GM23338 (cell line): ENCODE measurements around the gene DYNC2H1. TPM values are rescaled to one million over a fixed set of nuclear protein-coding genes. Genes with fewer than 3 reads are reported as not detected.

Experiments
- ATAC-seq: fragments of 200-7000 bp; cut with Tn5 transposase; 3 replicates; pipeline ENCODE4 v1.9.1; 2020
- DNase-seq: peaks from one replicate; pipeline ENCODE4 v3.0.0-alpha.2; 2015; ENCODE audit warnings: low spot score
- H2AFZ ChIP-seq: fragments of 200-600 bp; sonication (generic); 2 replicates; pipeline ENCODE4 v1.8.0; 2016; ENCODE audit warnings: antibody characterized with exemption, mild to moderate bottlenecking, moderate library complexity
- H3F3A ChIP-seq: fragments of 200-600 bp; sonication (generic); replicated peaks from 2 replicates; pipeline ENCODE4 v1.8.0; 2017; ENCODE audit warnings: antibody characterized with exemption, mixed run types, low read depth
- H3K27ac ChIP-seq: fragments of 200-600 bp; sonication (generic); 2 replicates; pipeline ENCODE4 v1.6.1; 2016; ENCODE audit warnings: low read depth
- H3K27me3 ChIP-seq: fragments of 200-600 bp; sonication (generic); 2 replicates; pipeline ENCODE4 v1.8.0; 2016; ENCODE audit warnings: mild to moderate bottlenecking, mixed run types, moderate library complexity; ENCODE audit not compliant: insufficient read depth
- H3K36me3 ChIP-seq: fragments of 200-600 bp; sonication (generic); 2 replicates; pipeline ENCODE4 v1.8.0; 2016; ENCODE audit warnings: mild to moderate bottlenecking; ENCODE audit not compliant: insufficient read depth
- H3K4me1 ChIP-seq: fragments of 200-600 bp; sonication (generic); 2 replicates; pipeline ENCODE4 v1.8.0; 2016; ENCODE audit warnings: mild to moderate bottlenecking, moderate library complexity; ENCODE audit not compliant: insufficient read depth
- H3K4me2 ChIP-seq: fragments of 200-600 bp; sonication (generic); 2 replicates; pipeline ENCODE4 v1.7.1; 2017; ENCODE audit warnings: mixed run types
- H3K4me3 ChIP-seq: fragments of 200-600 bp; sonication (generic); 2 replicates; pipeline ENCODE4 v1.6.1; 2016; ENCODE audit warnings: mixed run types
- H3K79me2 ChIP-seq: fragments of 200-600 bp; sonication (generic); replicated peaks from 2 replicates; pipeline ENCODE4 v1.8.0; 2017; ENCODE audit warnings: mild to moderate bottlenecking; ENCODE audit not compliant: insufficient read depth
- H3K9me2 ChIP-seq: fragments of 200-600 bp; sonication (generic); 2 replicates; pipeline ENCODE4 v1.8.0; 2017; ENCODE audit not compliant: insufficient read depth
- H4K20me1 ChIP-seq: fragments of 200-600 bp; sonication (generic); replicated peaks from 2 replicates; pipeline ENCODE4 v1.8.0; 2017; ENCODE audit warnings: mild to moderate bottlenecking; ENCODE audit not compliant: insufficient read depth
- H3K27ac Mint-ChIP-seq: 2 replicates; pipeline ENCODE4 v1.8.0; 2020; ENCODE audit warnings: inconsistent platforms, mild to moderate bottlenecking, moderate library complexity, mixed read lengths
- H3K27me3 Mint-ChIP-seq: 3 replicates; pipeline ENCODE4 v1.8.0; 2022; ENCODE audit warnings: low read depth, mild to moderate bottlenecking, moderate library complexity, mixed read lengths, inconsistent platforms; ENCODE audit not compliant: insufficient read depth, poor library complexity
- H3K36me3 Mint-ChIP-seq: 3 replicates; pipeline ENCODE4 v1.8.0; 2021; ENCODE audit warnings: low read depth, mild to moderate bottlenecking, inconsistent platforms, moderate library complexity, mixed read lengths
- H3K4me1 Mint-ChIP-seq: 3 replicates; pipeline ENCODE4 v1.8.0; 2020; ENCODE audit warnings: mild to moderate bottlenecking, inconsistent platforms, mixed read lengths
- H3K4me3 Mint-ChIP-seq: 3 replicates; pipeline ENCODE4 v1.8.0; 2021; ENCODE audit warnings: moderate library complexity, mild to moderate bottlenecking, inconsistent platforms, mixed read lengths
- H3K9me3 Mint-ChIP-seq: 3 replicates; pipeline ENCODE4 v1.8.0; 2020; ENCODE audit warnings: moderate library complexity, mild to moderate bottlenecking, inconsistent platforms, mixed read lengths
- CREB1 ChIP-seq: fragments of 250-450 bp; sonication (Bioruptor Pico); IDR thresholded peaks from 2 replicates; pipeline ENCODE4 v1.5.0; 2020; ENCODE audit warnings: low read depth, mild to moderate bottlenecking, moderate library complexity
- EZH2 ChIP-seq: fragments of 200-600 bp; sonication (generic); IDR thresholded peaks from one replicate; pipeline ENCODE4 v1.8.0; 2017; ENCODE audit warnings: antibody characterized with exemption, mild to moderate bottlenecking, low read depth; ENCODE audit not compliant: unreplicated experiment
- EZH2phosphoT487 ChIP-seq: fragments of 200-600 bp; sonication (generic); IDR thresholded peaks from one replicate; pipeline ENCODE4 v1.8.1; 2018; ENCODE audit warnings: antibody characterized with exemption; ENCODE audit not compliant: unreplicated experiment
- JUNB ChIP-seq: IDR thresholded peaks from one replicate; pipeline ENCODE4 v1.6.1; 2016; ENCODE audit warnings: antibody characterized with exemption; ENCODE audit not compliant: unreplicated experiment
- NANOG ChIP-seq: IDR thresholded peaks from 2 replicates; pipeline ENCODE4 v1.6.1; 2016; ENCODE audit warnings: antibody characterized with exemption, borderline replicate concordance
- POLR2AphosphoS5 ChIP-seq: IDR thresholded peaks from 2 replicates; pipeline ENCODE4 v1.6.1; 2016; ENCODE audit warnings: antibody characterized with exemption, low read depth
- STAT1 ChIP-seq: IDR thresholded peaks from one replicate; pipeline ENCODE4 v1.6.1; 2016; ENCODE audit warnings: antibody characterized with exemption; ENCODE audit not compliant: unreplicated experiment
- ZNF114 ChIP-seq: fragments of 250-450 bp; sonication (Bioruptor Pico); IDR thresholded peaks from 2 replicates; pipeline ENCODE4 v1.5.0; 2020; ENCODE audit warnings: mild to moderate bottlenecking, moderate library complexity
- ZNF331 ChIP-seq: fragments of 250-450 bp; sonication (Bioruptor Pico); IDR thresholded peaks from 2 replicates; pipeline ENCODE4 v1.5.0; 2020; ENCODE audit warnings: low read depth, mild to moderate bottlenecking, moderate library complexity
- polyA plus RNA-seq: library from polyadenylated mRNA; unstranded; fragments of >200 nt; fragmentation: Nextera tagmentation; extraction: Ambion mirVana; gene quantifications from 2 replicates; pipeline ENCODE4 v1.2.1, GENCODE V29; 2016
- total RNA-seq: library from RNA; depleted of rRNA; stranded (reverse); fragments of >200 nt; shearing (Covaris generic); gene quantifications from 2 replicates; pipeline ENCODE4 v1.2.3, GENCODE V29; 2014
- TF ChIP-seq, protein P1 (sequence below), 2 experiments: fragments of 200-600 bp in 1 of 2; sonication (generic) in 1 of 2; conservative IDR thresholded peaks; 2 replicates each; pipeline versions ENCODE4 v1.5.1 to v1.6.1; 2016 to 2017; ENCODE audit warnings: antibody characterized with exemption in 2 of 2, low read depth in 2 of 2, mild to moderate bottlenecking in 2 of 2, moderate library complexity in 1 of 2
- TF ChIP-seq, protein P2 (sequence below): fragments of 250-450 bp; sonication (Bioruptor Pico); IDR thresholded peaks from 2 replicates; pipeline ENCODE4 v1.5.0; 2020; ENCODE audit warnings: mild to moderate bottlenecking, moderate library complexity
- TF ChIP-seq, protein P3 (sequence below): IDR thresholded peaks from 2 replicates; pipeline ENCODE4 v1.6.1; 2016; ENCODE audit warnings: antibody characterized with exemption
- TF ChIP-seq, protein P4 (sequence below): IDR thresholded peaks from one replicate; pipeline ENCODE4 v1.6.1; 2018; ENCODE audit warnings: antibody characterized with exemption; ENCODE audit not compliant: unreplicated experiment

DYNC2H1 gene
- total and polyA plus RNA-seq, 2 experiments from 2014 or later: 19.3 to 22.5 TPM

DNA sequence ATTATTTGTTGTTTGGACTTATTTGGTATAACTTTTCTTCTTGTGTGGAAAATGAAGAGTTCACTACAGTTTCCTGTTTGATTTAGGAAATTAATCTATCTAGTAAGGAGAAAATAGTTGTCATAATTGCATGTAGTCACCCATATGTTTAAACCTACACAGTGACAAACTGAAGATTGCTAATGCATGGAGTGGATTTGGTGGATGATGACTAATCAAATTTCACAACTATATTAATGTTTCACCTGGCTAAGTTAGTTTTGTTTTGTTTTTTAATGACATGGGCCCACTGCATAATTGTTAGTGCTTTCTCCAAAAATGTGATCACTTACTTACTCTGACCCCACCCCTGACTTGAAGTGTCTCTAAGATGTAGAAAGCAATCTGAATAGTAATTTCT is 170.6 kb downstream of the DYNC2H1 start:
- H3K27me3 ChIP-seq: no peaks in the 10 kb centered on the region
- no peak overlapping the region for H3K4me3 ChIP-seq
- H3K79me2 ChIP-seq: no peaks in the 10 kb centered on the region
- Mint-ChIP-seq H3K4me1 (no peaks in the 10 kb centered on the region), H3K9me3 (no peaks in the 10 kb centered on the region), H3K36me3 (no peaks in the 10 kb centered on the region; the same call in 2 of the 3 replicates), H3K27ac (peak overlapping the region; percentile 12; the same call in 1 of the 2 replicates), H3K27me3 (no peaks in the 10 kb centered on the region), H3K4me3 (no peak overlapping the region)
- H3K9me2 ChIP-seq: no peaks in the 10 kb centered on the region
- TF ChIP-seq EZH2: no peak
- TF ChIP-seq, protein P1, sequence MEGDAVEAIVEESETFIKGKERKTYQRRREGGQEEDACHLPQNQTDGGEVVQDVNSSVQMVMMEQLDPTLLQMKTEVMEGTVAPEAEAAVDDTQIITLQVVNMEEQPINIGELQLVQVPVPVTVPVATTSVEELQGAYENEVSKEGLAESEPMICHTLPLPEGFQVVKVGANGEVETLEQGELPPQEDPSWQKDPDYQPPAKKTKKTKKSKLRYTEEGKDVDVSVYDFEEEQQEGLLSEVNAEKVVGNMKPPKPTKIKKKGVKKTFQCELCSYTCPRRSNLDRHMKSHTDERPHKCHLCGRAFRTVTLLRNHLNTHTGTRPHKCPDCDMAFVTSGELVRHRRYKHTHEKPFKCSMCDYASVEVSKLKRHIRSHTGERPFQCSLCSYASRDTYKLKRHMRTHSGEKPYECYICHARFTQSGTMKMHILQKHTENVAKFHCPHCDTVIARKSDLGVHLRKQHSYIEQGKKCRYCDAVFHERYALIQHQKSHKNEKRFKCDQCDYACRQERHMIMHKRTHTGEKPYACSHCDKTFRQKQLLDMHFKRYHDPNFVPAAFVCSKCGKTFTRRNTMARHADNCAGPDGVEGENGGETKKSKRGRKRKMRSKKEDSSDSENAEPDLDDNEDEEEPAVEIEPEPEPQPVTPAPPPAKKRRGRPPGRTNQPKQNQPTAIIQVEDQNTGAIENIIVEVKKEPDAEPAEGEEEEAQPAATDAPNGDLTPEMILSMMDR (conservative IDR thresholded peaks at IDR 0.05; ENCODE audit: low read depth in 2 of 2): no peak
- TF ChIP-seq CREB1: no peak
- TF ChIP-seq, protein P2, sequence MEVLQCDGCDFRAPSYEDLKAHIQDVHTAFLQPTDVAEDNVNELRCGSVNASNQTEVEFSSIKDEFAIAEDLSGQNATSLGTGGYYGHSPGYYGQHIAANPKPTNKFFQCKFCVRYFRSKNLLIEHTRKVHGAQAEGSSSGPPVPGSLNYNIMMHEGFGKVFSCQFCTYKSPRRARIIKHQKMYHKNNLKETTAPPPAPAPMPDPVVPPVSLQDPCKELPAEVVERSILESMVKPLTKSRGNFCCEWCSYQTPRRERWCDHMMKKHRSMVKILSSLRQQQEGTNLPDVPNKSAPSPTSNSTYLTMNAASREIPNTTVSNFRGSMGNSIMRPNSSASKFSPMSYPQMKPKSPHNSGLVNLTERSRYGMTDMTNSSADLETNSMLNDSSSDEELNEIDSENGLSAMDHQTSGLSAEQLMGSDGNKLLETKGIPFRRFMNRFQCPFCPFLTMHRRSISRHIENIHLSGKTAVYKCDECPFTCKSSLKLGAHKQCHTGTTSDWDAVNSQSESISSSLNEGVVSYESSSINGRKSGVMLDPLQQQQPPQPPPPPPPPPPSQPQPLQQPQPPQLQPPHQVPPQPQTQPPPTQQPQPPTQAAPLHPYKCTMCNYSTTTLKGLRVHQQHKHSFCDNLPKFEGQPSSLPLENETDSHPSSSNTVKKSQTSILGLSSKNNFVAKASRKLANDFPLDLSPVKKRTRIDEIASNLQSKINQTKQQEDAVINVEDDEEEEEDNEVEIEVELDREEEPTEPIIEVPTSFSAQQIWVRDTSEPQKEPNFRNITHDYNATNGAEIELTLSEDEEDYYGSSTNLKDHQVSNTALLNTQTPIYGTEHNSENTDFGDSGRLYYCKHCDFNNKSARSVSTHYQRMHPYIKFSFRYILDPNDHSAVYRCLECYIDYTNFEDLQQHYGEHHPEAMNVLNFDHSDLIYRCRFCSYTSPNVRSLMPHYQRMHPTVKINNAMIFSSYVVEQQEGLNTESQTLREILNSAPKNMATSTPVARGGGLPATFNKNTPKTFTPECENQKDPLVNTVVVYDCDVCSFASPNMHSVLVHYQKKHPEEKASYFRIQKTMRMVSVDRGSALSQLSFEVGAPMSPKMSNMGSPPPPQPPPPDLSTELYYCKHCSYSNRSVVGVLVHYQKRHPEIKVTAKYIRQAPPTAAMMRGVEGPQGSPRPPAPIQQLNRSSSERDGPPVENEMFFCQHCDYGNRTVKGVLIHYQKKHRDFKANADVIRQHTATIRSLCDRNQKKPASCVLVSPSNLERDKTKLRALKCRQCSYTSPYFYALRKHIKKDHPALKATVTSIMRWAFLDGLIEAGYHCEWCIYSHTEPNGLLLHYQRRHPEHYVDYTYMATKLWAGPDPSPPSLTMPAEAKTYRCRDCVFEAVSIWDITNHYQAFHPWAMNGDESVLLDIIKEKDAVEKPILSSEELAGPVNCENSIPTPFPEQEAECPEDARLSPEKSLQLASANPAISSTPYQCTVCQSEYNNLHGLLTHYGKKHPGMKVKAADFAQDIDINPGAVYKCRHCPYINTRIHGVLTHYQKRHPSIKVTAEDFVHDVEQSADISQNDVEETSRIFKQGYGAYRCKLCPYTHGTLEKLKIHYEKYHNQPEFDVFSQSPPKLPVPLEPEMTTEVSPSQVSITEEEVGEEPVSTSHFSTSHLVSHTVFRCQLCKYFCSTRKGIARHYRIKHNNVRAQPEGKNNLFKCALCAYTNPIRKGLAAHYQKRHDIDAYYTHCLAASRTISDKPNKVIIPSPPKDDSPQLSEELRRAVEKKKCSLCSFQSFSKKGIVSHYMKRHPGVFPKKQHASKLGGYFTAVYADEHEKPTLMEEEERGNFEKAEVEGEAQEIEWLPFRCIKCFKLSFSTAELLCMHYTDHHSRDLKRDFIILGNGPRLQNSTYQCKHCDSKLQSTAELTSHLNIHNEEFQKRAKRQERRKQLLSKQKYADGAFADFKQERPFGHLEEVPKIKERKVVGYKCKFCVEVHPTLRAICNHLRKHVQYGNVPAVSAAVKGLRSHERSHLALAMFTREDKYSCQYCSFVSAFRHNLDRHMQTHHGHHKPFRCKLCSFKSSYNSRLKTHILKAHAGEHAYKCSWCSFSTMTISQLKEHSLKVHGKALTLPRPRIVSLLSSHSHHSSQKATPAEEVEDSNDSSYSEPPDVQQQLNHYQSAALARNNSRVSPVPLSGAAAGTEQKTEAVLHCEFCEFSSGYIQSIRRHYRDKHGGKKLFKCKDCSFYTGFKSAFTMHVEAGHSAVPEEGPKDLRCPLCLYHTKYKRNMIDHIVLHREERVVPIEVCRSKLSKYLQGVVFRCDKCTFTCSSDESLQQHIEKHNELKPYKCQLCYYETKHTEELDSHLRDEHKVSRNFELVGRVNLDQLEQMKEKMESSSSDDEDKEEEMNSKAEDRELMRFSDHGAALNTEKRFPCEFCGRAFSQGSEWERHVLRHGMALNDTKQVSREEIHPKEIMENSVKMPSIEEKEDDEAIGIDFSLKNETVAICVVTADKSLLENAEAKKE (CRISPR knock-in tag): no peak
- TF ChIP-seq EZH2phosphoT487: no peak
- TF ChIP-seq, protein P3, sequence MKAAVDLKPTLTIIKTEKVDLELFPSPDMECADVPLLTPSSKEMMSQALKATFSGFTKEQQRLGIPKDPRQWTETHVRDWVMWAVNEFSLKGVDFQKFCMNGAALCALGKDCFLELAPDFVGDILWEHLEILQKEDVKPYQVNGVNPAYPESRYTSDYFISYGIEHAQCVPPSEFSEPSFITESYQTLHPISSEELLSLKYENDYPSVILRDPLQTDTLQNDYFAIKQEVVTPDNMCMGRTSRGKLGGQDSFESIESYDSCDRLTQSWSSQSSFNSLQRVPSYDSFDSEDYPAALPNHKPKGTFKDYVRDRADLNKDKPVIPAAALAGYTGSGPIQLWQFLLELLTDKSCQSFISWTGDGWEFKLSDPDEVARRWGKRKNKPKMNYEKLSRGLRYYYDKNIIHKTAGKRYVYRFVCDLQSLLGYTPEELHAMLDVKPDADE: no peak
- no peak for TF ChIP-seq STAT1
- no peak for TF ChIP-seq JUNB
- TF ChIP-seq ZNF114 (CRISPR knock-in tag): no peak
- TF ChIP-seq, protein P4, sequence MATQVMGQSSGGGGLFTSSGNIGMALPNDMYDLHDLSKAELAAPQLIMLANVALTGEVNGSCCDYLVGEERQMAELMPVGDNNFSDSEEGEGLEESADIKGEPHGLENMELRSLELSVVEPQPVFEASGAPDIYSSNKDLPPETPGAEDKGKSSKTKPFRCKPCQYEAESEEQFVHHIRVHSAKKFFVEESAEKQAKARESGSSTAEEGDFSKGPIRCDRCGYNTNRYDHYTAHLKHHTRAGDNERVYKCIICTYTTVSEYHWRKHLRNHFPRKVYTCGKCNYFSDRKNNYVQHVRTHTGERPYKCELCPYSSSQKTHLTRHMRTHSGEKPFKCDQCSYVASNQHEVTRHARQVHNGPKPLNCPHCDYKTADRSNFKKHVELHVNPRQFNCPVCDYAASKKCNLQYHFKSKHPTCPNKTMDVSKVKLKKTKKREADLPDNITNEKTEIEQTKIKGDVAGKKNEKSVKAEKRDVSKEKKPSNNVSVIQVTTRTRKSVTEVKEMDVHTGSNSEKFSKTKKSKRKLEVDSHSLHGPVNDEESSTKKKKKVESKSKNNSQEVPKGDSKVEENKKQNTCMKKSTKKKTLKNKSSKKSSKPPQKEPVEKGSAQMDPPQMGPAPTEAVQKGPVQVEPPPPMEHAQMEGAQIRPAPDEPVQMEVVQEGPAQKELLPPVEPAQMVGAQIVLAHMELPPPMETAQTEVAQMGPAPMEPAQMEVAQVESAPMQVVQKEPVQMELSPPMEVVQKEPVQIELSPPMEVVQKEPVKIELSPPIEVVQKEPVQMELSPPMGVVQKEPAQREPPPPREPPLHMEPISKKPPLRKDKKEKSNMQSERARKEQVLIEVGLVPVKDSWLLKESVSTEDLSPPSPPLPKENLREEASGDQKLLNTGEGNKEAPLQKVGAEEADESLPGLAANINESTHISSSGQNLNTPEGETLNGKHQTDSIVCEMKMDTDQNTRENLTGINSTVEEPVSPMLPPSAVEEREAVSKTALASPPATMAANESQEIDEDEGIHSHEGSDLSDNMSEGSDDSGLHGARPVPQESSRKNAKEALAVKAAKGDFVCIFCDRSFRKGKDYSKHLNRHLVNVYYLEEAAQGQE: no peak
- no peak for TF ChIP-seq ZNF331 (CRISPR knock-in tag)
- no peak for TF ChIP-seq NANOG
- TF ChIP-seq POLR2AphosphoS5: no peak
- ATAC-seq: no peak
- H4K20me1 ChIP-seq: no peaks in the 10 kb centered on the region
- H3K4me2 ChIP-seq: no peak overlapping the region
- no peaks in the 10 kb centered on the region for H3K4me1 ChIP-seq
- H3K36me3 ChIP-seq: no peaks in the 10 kb centered on the region
- no peak overlapping the region for H2AFZ ChIP-seq
- no peak overlapping the region for H3K27ac ChIP-seq
- no peaks in the 10 kb centered on the region for H3F3A ChIP-seq
- no peak for DNase-seq
